GM19240 (cell line): ENCODE results near the gene PCGF5.
"Not testable (repeated sequence)": the region's sequence is repeated elsewhere in the genome, so short reads cannot be mapped to it uniquely, and the experiment has no call there.

Source experiments
- DNase-seq: peaks from one replicate; pipeline ENCODE4 v3.0.0; 2011; ENCODE audit warnings: low spot score; ENCODE audit not compliant: insufficient read length

The PCGF5 gene

GRCh38 chr10:91284486-91285090, 64.1 kb downstream of the PCGF5 start:
- DNase-seq: no peak

GRCh38 chr10:91286572-91286971, 66.1 kb downstream of the PCGF5 start:
- DNase-seq: no peak

- no peak for DNase-seq
Observed at GRCh38 chr10:91287276-91287675, 66.8 kb downstream of the PCGF5 start.

DNA sequence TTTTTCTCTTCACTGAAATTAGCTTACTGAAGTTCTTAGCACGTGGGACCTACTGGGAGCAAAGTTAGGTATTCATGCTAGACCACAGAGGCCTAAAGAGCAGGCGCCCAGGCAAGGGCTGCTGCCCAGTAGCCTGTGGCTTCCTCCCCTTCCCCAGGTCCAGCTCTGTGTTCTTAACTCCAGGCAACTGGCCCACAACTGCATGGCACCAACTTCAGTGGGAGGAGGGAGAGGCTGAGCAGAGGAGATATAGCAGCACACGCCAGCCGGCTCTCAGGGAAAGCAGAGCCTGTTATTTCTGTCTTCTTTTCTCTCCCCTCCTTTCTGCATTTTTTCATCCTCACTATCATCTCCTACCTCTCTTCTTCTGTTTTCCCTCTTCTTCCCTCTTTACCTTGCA, 67.4 kb downstream of the PCGF5 start:
- DNase-seq: no peak

GRCh38 chr10:91289305-91289704, 68.8 kb downstream of the PCGF5 start:
- DNase-seq: no peak

GRCh38 chr10:91290607-91291006, 70.1 kb downstream of the PCGF5 start:
- DNase-seq: no peak

GRCh38 chr10:91294134-91294906, 73.9 kb downstream of the PCGF5 start:
- DNase-seq: no peak

DNA sequence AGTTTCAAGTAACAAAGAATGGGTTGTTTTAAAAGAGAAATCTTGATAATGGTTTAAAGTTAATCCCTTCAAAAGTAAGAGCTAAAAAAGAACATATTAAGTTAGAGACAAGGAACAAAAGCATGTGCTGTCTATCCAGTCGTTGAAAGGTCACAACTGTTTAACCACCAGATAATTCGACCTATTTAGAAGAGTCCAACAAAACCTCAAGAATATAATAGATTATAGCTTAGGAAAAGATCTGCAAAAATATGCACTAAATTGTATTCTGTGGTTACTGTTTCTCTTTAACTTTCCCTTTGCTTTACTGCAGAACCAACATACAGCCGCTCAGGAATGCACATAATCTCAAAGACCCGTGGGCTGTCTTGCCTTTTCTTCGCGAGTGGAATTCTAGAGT, 74.9 kb downstream of the PCGF5 start:
- no peak for DNase-seq

GRCh38 chr10:91296471-91296870, 76.0 kb downstream of the PCGF5 start:
- no peak for DNase-seq

DNA sequence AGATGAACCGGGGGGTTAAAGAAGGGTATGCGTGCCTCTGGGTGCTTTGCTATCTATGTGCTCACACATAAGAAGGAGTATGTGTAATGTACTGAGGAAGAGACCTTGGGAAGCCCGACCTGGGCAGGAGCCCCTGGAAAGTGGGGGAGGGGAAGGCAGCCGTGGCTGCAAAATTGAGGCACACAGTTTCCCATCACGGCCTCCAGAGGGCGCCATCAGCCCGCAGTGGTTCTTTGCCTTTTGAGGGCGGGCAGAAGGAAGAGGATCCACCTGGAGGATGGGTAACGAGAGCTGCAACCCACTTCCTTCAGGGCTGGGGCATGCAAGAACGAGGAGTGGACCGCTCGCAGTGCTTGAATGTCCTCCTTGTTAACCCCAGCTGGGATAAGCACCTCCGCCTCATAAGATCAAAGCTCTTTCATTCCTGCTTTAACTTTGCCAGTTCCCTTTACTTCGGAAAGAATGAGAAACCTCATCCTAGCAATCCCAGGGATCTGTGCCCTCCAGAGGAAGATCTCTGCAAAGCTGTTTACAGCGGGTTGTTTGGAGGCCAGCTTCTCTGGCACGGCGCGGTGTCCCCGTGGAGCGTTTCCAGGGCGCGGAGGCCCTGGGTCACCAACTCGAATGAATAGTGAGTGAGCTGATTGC, 77.9 kb downstream of the PCGF5 start:
- DNase-seq: peak; percentile 70

DNA sequence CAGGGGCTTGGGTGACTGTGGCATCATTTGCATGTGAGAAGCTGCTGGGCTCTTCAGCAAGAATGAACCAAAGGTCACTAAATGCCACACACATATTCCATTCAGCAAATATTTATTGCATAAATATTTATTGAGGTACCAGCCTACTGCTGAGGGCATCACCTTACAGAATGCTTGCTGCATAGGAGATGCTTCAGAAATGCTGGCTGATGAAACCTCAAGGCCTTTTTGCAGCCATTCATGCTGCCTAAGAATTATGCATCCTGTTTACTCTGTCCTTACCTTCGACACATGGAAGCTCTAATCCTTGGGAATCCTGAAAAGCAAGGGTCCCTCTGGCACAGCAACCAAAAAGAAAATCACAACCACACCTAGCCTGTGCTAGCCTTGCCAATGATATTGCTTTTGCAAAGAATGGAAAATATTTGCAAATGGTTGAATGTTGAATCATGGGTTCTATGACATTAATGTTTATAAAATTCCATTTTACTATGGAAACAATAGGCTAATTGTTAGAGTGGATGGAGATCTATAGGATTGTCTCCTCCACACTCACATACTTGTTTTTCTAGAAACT, 79.6 kb downstream of the PCGF5 start:
- DNase-seq: no peak

- not testable (repeated sequence) for DNase-seq
Observed at GRCh38 chr10:91302946-91303345, 82.5 kb downstream of the PCGF5 start.

DNA sequence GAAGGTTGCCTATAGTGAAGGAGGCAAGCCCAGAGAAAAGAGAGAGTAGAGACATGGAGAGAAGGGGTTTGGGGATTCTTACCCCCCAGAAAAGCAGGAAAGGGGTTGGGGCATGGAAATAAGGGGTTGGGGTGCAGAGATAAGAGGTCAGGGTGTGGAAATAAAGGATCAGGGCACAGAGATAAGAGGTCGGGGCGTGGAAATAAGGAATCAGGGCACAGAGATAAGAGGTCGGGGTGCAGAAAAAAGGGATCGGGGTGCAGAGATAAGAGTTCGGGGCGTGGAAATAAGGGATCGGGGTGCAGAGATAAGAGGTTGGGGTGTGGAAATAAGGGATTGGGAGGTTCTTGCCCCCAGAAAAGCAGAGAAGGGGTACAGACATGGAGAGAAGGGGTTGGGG, 85.5 kb downstream of the PCGF5 start:
- DNase-seq: not testable (repeated sequence)

- no peak for DNase-seq
Observed at GRCh38 chr10:91307489-91307888, 87.0 kb downstream of the PCGF5 start.

- DNase-seq: no peak
Observed at GRCh38 chr10:91309711-91310110, 89.2 kb downstream of the PCGF5 start.

DNA sequence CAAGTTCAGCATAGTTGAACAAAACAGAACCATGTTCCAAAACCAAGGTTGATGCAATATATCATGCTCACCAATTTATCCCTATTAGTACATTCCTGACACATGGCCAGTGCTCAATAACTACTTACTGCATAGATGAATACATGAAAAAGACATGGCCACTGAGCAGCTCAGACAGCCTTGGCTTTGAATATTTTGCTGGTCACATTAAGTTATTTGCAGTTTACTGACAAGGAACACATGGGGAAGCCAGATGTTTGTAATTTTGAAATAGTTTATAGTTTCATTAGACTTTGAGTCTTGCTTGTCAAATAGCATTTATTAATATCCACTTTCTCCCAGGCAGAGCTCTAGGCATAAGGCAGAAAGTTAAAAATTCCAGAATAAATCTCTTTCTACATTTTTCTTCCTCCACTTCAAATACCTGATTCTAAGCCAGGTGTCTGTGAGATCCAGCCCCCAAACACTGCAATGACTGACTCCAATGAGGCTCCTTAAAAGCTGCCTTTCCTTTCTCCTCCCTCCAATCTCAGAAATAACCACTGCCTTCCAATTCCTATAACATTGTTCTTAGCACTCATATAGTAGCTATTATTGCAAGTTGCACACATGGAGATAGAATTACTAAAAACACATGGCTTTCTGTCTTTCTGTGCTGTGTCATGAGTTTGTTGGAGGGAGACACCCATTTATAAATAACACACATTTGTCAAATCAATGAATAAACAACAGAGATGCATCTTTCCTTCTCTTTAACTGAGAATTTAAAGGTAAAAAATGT, 91.3 kb downstream of the PCGF5 start:
- DNase-seq: no peak

GRCh38 chr10:91312382-91312733, 91.9 kb downstream of the PCGF5 start:
- DNase-seq: no peak

GRCh38 chr10:91313796-91314485, 93.5 kb downstream of the PCGF5 start:
- DNase-seq: no peak

- no peak for DNase-seq
Observed at GRCh38 chr10:91316486-91316885, 96.0 kb downstream of the PCGF5 start.

- no peak for DNase-seq
Observed at GRCh38 chr10:91317541-91317940, 97.1 kb downstream of the PCGF5 start.

DNA sequence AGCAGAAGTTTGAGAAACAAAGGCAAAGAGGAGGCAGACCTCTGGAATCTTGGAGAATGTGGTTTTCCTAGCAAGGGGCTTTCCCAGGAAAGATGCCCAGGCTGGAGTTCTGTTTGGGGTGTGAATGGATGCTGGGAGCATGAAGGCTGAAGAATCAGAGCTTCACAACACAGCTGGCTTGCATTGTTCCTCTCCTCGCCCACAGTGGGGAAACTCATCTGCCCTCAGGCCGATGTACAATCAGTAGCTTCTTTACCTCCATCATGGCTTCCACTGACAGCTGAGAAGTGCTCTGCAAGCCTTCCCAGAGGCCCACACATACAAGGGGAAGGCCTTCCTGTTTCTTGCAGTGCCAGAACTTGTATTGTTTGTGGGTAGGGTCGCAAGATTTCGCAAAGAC, 98.9 kb downstream of the PCGF5 start:
- no peak for DNase-seq
